GM18511 (cell line): ENCODE data around the gene SERHL2.
"Not testable (repeated sequence)": the region's sequence is repeated elsewhere in the genome, so short reads cannot be mapped to it uniquely, and the experiment has no call there.

Experiments
- ATAC-seq: cut with Tn5 transposase; IDR thresholded peaks from one replicate; pipeline ENCODE4 v1.9.1; 2021; ENCODE audit warnings: mild to moderate bottlenecking, moderate library complexity; ENCODE audit not compliant: unreplicated experiment

Gene SERHL2

GRCh38 chr22:42535082-42535731 lies 18.5 kb upstream of the SERHL2 start:
- ATAC-seq = not testable (repeated sequence)

GRCh38 chr22:42536166-42536565 lies 17.6 kb upstream of the SERHL2 start:
- ATAC-seq = no peak

GRCh38 chr22:42536634-42537033 lies 17.1 kb upstream of the SERHL2 start:
- ATAC-seq = not testable (repeated sequence)

- peak; percentile 56 for ATAC-seq
Measured at GRCh38 chr22:42537199-42537831, 16.4 kb upstream of the SERHL2 start.

- peak; percentile 59 for ATAC-seq
Measured at GRCh38 chr22:42539236-42539771, 14.5 kb upstream of the SERHL2 start.

GRCh38 chr22:42544686-42545085 lies 9.1 kb upstream of the SERHL2 start:
- no peak for ATAC-seq

- ATAC-seq = no peak
Measured at GRCh38 chr22:42547562-42547961, 6.2 kb upstream of the SERHL2 start.

- not testable (repeated sequence) for ATAC-seq
Measured at GRCh38 chr22:42548126-42548525, 5.6 kb upstream of the SERHL2 start.

GRCh38 chr22:42548597-42549330 lies 5.0 kb upstream of the SERHL2 start:
- ATAC-seq = no peak

- no peak for ATAC-seq
Measured at GRCh38 chr22:42549331-42550060, 4.3 kb upstream of the SERHL2 start.

GRCh38 chr22:42552294-42552647 lies 1.5 kb upstream of the SERHL2 start:
- not testable (repeated sequence) for ATAC-seq

- ATAC-seq = no peak
Measured at GRCh38 chr22:42560381-42560780, 6.6 kb downstream of the SERHL2 start.

- ATAC-seq = no peak
Measured at GRCh38 chr22:42560781-42561180, 7.0 kb downstream of the SERHL2 start.

GRCh38 chr22:42561856-42562255 lies 8.1 kb downstream of the SERHL2 start:
- no peak for ATAC-seq

- no peak for ATAC-seq
Measured at GRCh38 chr22:42562279-42562678, 8.5 kb downstream of the SERHL2 start.

- ATAC-seq = no peak
Measured at GRCh38 chr22:42562684-42563083, 8.9 kb downstream of the SERHL2 start.

- ATAC-seq = not testable (repeated sequence)
Measured at GRCh38 chr22:42563943-42564342, 10.2 kb downstream of the SERHL2 start.

GRCh38 chr22:42564699-42565098 lies 10.9 kb downstream of the SERHL2 start:
- ATAC-seq = no peak

GRCh38 chr22:42565956-42566355 lies 12.2 kb downstream of the SERHL2 start:
- ATAC-seq = no peak

GRCh38 chr22:42567950-42568349 lies 14.2 kb downstream of the SERHL2 start:
- not testable (repeated sequence) for ATAC-seq

- ATAC-seq = not testable (repeated sequence)
Measured at GRCh38 chr22:42570580-42570979, 16.8 kb downstream of the SERHL2 start.
